HG03060 (cell line): ENCODE measurements around the gene PLCB4.

Experiments
- ATAC-seq: cut with Tn5 transposase; IDR thresholded peaks from one replicate; pipeline ENCODE4 v1.9.1; 2021; ENCODE audit warnings: low read depth, moderate number of reproducible peaks; ENCODE audit not compliant: unreplicated experiment

PLCB4 gene

DNA sequence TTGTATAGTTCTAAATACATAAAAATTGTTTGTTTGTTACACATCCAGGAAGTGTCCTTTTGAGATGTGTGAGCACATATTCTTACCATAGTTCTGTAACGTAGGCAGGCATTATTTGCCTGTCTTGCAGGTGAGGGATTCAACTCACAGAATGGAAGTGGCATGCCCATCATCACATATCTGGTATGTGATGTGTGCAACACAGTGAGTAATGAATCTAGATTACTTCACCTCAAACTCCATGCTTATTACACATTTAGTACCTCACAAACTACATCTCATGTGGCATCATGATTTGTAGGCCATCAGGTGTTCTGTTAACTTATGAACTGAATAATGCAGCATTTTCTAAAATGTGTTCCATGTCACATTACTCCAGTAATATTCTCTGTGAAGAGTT, 181.6 kb downstream of the PLCB4 start:
- ATAC-seq: no peak

DNA sequence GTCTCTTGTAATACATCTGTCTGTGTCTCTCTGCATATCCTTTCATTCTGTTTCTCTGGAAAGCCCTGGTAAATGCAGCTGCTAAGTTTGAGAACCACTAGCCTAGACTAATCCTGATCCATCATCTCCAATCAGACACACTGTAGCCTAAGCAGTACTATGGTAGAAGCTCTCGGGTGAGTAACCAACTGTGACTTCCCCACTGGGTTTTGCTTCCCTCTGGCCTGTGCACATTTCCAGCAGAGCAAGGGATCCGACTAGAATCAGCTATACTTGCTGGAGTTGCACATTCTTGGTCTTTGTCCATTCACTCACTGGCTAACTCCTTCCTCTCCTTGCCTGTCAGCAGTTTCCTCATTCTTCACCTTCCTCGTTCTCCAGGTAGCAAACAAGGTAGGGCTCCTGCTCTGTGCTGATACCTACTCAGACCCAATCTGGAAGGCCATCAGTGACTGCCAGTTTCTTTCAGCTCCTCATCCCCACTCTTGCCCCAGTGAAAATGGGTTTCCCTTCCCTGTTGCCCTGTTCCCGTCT, 184.2 kb downstream of the PLCB4 start:
- no peak for ATAC-seq

DNA sequence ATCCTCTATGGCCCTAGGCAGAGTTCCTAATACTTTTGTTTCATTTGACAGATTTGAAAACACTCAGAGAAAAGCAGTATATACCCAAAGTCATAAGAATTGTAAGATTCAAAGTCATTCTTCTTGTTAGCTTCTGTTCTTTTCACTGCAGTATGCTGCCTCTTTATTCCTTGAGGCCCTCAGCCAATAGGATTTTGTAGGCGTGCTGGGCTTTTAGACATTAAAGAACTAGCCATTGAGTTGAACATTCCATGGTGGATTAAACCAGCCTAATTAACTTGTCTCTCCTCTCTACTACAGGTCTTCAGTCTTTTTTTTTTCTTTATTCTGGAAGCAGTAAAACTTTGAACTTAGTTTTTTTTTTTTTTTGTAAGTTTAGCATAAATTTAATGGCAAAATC, 186.3 kb downstream of the PLCB4 start:
- ATAC-seq: no peak

DNA sequence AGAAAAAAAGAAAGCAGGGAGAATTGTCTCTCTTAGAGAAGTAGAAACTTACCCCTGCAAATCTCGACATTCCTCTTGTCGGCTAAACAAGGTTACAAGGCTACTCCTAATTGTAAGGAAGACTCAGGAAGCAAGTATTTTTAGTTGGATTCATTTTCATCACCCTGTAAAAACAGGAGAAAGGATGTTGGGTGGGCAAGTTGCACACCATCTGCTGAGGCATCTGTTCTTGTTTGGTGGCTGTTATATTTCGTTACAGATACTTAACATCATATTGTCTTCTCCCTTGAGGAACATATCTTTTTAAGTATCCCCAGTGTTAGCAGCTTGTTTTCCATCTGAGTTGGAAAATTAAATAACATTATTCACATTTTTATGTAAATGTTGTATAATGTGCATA, 187.5 kb downstream of the PLCB4 start:
- no peak for ATAC-seq

DNA sequence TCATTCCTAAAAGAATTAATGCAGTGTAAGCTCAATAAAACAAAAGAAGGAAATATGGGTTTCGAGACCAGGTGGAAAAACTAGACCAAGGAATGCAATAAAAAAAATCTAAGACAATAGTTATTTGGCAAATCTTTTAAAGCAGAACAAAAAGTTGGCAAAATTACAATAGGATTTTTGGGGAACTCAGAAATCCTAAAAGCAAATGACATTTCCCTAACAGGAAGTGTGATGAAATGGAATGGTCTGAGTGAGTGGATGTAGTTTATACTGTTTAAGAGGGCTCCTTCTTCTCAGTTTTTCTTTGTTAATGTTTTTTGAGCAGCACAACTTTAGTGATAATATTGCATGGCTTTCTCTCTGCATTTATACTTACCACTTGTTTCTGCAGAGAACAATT, 190.0 kb downstream of the PLCB4 start:
- ATAC-seq: no peak

DNA sequence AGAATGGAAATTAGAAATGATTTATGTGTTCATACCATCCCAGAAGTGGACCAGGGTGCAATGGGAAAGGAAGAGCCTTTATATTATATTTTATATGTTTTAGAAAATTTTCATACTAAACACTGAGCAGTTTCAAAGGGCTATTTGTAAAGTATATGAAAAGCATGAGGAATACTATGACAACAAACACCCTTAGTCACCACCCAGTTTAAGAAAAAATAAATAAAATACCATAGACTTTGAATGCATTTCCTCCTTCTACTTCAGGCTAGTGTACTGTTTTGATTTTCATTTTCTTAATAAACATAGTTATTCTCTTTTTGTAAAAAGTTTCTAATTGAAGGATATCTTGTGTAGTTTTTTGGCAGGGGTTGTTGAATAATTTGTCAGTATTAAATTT, 191.1 kb downstream of the PLCB4 start:
- ATAC-seq: no peak

DNA sequence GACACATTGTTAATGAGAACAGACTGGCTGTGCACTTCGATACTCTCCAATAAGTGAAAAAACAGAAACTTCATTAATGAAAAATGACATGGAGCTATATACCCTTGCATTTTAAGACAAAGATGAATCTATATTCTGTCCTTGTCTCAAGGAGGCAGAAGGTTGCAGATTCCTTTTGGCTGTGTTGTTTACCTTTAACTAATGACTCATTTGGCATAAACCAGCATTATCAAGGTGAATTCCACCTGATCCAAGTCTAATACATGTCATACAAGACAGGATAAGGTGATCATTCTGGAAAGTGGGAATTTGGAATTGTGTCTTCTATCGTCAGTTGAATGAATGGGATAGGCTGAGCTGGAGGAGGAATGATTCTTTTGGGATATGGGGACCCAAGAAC, 192.9 kb downstream of the PLCB4 start:
- no peak for ATAC-seq

DNA sequence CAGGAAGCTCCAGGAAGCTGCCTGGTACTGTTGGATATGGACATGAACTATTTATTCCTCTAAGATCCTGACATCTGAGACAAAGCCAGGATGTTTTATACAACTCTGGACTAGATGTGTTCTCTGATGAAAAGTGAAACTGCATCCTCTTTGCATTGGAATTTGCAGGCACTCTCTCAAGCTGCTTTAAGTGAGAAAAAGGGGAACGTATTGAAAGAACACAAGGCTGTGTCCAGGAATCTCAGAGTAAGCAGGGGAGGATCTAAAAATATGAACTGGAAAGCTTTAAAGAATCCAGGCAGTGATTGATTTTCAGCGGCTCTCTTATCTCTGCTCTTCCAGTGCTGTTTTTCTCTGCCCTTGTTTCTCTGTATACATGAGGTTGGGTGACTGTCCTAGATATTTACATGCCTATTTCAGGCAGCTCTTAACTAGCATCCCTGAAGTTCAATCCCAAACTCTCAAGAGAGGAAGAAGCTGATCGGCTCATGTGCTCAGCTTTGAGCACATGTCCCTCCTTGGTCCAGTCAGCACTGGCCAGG, 193.8 kb downstream of the PLCB4 start:
- ATAC-seq: no peak

DNA sequence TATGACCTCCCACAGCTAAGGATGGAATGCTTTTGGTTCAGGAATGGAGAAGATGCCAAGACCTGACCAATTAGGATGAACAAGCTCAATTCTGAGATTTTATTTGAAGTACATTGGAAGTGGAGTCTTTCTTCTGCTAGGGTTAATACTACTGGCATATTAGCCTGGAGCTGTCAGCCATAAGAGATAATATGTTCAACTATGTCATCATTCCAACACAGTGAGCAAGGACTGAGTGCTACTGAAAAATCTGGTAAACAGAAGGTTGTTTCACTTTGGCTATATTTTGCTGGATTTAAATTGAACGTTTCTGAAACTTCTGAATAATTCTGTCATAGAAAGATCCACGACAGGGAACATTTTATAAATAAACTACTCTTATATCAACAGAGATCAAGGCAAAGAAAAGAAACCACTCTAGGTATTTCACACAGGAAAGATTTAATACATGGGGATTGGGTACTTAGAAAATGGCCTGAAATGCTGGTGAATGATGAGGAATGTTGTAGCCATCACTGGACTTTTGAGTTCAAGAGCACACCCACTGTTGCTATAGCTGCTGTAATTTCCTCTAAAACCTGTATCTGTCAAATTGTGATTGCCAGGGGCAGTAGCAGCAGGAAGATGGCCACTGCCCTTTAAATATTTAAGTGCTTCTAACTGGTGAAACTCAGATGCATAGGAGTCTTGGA, 200.5 kb downstream of the PLCB4 start:
- no peak for ATAC-seq

DNA sequence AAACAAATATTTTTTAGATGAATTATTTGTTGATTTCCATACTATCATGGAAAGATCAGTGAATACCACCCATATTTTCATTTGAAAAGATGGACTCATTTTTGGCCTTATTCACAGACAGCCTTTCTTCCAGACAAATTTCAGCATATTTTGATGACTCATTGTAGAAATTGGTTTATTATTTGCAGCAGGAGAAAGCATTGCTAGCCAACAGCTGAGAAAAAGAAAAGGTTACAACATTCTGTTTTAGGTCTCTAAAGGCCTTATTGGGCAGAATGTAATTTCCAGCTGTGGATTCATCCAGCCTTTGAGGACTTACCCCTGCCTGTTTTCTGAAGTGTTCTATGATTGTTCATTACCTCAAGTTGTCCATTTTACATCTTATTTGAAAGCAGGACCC, 201.9 kb downstream of the PLCB4 start:
- no peak for ATAC-seq

DNA sequence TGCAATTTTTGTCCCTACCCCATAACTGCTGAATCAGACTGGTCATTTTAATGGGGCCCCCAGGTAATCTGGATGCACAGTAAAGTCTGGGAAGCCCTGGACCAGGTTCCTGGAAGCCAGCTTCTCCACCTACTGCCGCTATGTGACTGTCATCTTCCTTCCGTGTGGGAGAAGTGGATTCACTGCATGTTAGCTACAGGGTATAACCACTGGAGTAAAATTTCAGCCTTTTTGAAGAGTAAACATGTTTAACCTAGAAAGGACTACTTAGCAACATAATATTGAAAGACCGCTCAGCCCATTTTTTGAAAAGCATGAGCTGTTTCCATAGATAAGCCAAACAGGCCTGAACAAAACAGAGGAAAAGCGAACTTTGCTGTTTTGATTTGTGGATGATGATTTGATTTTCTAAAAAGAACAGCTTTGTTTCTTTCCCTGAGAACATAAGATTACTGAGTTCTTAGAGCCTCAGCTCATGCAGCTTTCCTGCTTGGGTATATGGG, 208.1 kb downstream of the PLCB4 start:
- ATAC-seq: no peak

DNA sequence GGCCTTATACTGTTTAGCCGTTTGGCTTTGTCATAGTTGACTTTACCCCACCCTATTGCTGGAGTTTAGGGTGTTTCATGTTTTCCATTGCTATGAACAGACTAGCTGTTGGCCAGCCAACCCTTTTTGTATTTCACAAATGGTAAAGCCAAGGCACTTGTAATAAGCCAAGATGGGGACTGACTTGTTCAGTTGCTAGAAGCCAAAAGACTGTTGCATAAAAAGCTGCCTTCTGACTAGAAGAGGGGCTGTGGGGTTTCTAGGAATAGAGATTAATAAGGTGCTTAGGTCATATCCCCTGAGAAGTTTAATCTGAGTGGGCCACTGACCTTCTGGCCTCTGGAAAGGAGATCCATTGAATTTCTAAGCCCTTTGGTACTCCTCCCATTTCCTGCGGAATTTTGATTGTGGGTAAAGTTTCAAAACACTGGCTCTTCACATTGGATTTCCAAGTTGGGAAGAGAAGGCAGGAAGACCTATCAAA, 211.1 kb downstream of the PLCB4 start:
- ATAC-seq: no peak

DNA sequence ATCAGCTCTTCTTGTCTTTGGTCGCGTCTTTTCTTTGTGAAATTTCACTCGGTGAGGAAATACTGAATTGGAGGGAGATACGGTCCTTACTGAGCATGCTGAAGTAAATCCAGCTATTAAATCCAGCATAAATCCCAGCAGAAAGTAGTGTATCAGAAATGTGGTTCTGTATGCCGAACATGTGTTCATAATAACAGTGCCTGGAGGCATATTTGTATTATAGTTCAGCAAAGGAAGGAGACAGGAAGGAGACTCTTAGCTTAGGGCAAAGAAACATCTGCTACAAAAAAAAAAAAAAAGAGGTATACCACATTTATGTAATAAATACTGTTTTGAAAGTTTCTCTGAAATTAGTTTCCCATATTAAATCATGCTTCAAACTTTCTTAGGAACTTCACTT, 211.8 kb downstream of the PLCB4 start:
- no peak for ATAC-seq

DNA sequence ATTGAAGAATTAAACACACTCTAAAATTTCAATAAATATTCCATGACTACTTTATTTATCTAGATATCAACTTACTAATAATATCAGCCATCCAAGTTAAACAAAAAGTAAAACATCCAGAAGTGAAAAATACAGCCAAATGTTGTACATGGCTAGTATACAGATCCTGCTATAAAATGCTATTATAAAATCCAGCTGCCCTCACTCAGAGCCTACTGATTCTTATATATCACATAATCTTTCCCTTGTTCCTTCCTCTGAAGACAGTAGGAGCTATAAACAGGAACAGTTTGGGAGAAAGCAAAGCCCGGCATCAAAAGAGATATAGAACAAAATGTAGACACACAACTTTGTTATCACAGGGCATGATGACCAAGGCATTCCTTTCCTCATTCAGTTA, 212.9 kb downstream of the PLCB4 start:
- ATAC-seq: no peak

DNA sequence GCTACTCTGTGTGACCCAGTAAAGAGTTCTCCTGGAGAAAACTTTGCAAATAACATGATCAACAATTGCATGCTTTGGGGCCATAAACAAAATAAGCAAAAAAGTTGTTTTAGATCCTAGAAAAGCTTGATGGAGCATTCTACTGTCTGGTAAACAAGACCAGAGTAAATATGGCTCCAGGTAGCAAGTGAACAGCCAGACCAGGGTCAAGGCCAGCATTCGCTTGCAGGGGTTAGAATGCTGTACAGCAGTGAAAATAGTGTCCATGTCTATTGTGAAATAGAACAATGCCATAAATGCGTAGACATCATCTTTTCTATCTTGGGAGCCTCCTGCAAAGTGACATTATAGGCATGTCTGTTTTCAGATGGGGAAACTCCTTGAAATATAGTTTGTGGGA, 216.7 kb downstream of the PLCB4 start:
- ATAC-seq: no peak

DNA sequence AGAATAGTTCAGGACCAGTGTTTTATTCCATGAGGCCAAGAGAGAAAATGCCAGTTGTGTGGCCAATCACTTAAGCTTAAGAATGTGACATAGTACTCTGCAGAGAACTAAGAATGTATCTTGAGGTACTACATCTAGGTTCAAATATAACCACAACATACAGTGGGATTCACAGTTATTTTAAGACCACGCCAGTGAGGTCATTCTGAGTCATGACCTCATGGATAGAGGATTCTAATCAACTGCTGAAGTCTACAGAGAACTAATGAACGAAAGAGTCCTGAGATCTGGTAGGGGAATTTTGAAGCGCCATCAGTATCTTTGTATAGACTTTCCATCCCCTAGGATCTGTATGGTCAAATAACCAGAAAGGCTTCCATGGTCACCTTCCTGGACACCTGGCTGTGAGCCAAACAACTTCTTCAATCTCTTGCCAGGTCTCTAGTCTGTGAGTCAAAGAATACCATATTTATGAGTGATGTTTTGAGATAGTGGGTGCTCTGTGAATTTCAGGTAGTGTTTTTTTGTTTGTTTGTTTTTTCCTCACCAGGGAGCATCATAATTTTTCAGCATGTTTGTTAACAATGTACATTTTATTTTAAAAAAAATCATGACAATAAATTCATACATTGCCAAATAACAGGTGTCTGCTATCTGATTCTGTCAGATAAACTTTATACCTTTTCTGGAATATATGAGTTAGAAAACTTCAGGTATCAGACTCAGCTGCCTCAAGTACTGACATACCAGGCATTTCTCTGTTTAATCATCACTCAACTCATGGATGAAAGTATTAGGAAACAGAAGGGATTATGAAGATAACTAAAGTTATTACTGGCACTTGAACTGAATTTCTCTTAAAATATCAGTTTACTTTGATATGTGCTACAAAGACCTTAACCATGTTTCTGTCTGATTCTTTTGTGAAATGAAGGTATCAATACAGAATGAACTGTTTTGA, 217.9 kb downstream of the PLCB4 start:
- ATAC-seq: no peak

DNA sequence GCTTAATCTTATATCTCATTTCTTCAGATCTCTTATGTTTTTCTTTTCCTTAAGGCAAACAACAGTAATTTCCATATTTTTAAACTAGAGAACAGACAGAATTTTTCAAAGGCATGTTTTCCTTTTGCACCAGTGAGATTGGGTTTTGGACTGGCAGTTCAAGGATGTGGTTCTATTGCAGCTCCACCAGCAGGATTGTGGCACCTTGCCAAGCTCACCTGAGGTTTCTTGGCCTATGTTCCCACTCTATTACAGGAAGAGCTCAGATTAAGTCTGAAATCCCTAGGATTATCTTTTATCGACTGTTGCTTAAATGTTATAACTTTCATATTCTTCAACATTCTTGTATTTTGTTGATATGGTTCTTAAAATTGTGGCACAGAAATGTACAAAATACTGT, 218.9 kb downstream of the PLCB4 start:
- ATAC-seq: no peak

DNA sequence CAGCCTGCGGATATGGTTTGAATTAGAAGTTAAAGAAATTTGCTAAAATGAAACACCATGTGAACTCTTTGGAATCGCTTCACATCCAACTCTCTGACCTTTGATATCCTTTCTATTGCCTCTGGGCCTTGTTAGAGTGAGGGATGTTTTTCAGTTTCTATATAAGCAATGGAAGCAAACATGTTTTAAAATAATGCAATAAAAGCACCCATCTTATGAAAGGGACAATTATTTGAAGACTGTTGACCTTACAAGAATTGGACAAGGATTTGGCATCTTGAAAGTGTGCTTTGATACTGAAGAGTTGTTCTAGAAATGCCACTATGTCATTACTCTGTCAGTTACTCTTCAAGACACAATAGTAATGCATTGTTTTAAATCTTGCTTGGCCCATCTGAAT, 221.4 kb downstream of the PLCB4 start:
- ATAC-seq: no peak

DNA sequence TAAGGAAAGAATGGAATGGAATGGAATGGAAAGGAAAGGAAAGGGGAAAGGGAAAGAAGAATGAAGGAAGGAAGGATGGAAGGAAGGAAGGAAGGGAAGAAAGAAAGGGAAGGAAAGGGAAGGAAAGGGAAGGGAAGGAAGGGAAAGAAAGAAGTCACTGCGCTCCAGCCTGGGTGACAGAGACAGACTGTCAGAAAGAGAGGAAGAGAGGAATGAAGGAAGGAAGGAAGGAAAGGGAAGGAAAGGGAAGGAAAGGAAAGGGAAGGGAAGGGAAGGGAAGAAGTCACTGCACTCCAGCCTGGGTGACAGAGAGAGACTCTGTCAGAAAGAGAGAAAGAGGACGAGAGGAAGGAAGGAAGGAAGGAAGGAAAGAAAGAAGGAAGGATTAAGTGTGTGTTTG, 224.3 kb downstream of the PLCB4 start:
- ATAC-seq: no peak

DNA sequence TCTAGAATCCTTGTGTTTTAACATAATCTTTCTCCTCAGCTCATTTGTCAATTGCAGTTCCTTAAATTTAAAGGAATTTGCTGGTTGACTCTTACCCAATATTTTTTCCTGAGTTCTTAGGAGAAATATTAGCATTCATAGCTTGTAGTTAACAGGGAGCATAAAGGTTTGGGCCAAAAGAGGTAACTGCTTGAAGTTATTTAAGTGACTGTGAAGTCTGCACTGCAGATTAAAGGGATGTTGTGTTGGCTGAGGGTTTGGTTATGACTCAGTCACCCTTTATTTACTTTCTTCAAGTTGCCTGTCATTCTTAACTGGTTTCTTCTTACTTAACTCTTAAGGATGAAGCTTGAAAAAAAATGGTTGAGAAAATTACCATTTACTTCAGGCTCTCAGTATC, 225.2 kb downstream of the PLCB4 start:
- no peak for ATAC-seq

DNA sequence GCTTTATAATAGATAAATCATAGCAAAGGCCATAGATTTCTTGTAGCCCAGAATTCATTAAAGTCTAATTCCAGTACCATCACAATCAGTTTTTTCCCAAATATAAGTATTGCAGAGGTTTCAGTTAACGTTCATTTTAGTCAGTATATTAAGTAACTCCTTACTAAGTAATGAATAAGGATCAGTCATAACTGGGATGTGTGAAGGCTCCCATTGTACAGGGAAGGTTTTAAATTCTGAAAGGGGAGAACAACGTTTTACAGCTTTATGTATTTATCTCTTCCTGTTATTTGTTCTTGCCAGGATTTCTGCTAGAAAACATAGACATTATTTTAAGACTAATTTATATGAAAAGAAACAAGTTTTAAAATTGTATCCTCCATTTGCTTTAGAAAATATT, 230.0 kb downstream of the PLCB4 start:
- no peak for ATAC-seq
